HCT116 (cell line): ENCODE results near the gene CDAN1. TPM values are rescaled to one million over a fixed set of nuclear protein-coding genes. Genes with fewer than 3 reads are reported as not detected.

Experiments
- ATAC-seq: fragments of 200-7000 bp; cut with Tn5 transposase; 2 replicates; pipeline ENCODE4 v1.9.1; 2020; ENCODE audit warnings: mild to moderate bottlenecking, moderate library complexity
- BruUV-seq: library from RNA; stranded (reverse); fragments of 400-500 nt; replicated peaks from 2 replicates; lab custom pipeline; 2021; lab: Mats Ljungman, UMichigan
- CTCF ChIA-PET: fragments of 300-600 bp; sonication (Branson Sonifier 250); formaldehyde crosslinking; loops from one replicate; lab custom pipeline; 2021; ENCODE audit warnings: antibody characterized with exemption; lab: Charles Lee
- POLR2A ChIA-PET: fragments of 300-600, 350-600 bp; sonication (Branson Sonifier 250); formaldehyde crosslinking; loops from one replicate; lab custom pipeline; 2021; ENCODE audit warnings: antibody characterized with exemption; lab: Charles Lee
- RAD21 ChIA-PET, 2 experiments: fragments of 300-600 bp; sonication (Branson Sonifier 250); formaldehyde crosslinking; loops; one replicate each; lab custom pipeline; 2023; ENCODE audit warnings: low total read pairs in 2 of 2; ENCODE audit not compliant: uncharacterized antibody in 2 of 2, unreplicated experiment in 2 of 2, low non-redundant PET in 1 of 2; lab: Charles Lee
- DNase-seq: peaks from one replicate; pipeline ENCODE4 v3.0.0-alpha.2; 2010; ENCODE audit warnings: low read depth, low spot score
- H2AFZ ChIP-seq: fragments of 200-600 bp; shearing (Covaris generic), sonication (generic); 2 replicates; pipeline ENCODE4 v1.6.1; 2017; ENCODE audit warnings: low read depth, mixed run types, mixed read lengths, antibody characterized with exemption, low read length; ENCODE audit not compliant: poor library complexity, severe bottlenecking
- H3K27ac ChIP-seq: 2 replicates; pipeline ENCODE4 v1.5.1; 2012; ENCODE audit warnings: low read depth, low read length
- H3K27me3 ChIP-seq: fragments of 200-600 bp; sonication (generic); 2 replicates; pipeline ENCODE4 v1.6.1; 2016; ENCODE audit warnings: mixed run types, low read length, mixed read lengths; ENCODE audit not compliant: insufficient read depth
- H3K36me3 ChIP-seq, 2 experiments: fragments of 200-500 bp in 1 of 2; fragments of 200-600 bp in 1 of 2; sonication (Bioruptor generic) in 1 of 2; sonication (generic) in 1 of 2; 2 replicates each; pipeline versions ENCODE4 v1.5.1 to v1.6.1; 2014 to 2016; ENCODE audit warnings: low read length in 2 of 2, inconsistent platforms in 1 of 2, mixed read lengths in 1 of 2, mixed run types in 1 of 2; ENCODE audit not compliant: insufficient read depth in 2 of 2, control insufficient read depth in 1 of 2
- H3K4me1 ChIP-seq, 2 experiments: fragments of 200-600 bp in 1 of 2; sonication (generic) in 1 of 2; 2 replicates each; pipeline versions ENCODE4 v1.5.1 to v1.6.1; 2012 to 2017; ENCODE audit warnings: low read length in 2 of 2, inconsistent platforms in 1 of 2, mild to moderate bottlenecking in 1 of 2, mixed read lengths in 1 of 2, mixed run types in 1 of 2, moderate library complexity in 1 of 2; ENCODE audit not compliant: insufficient read depth in 2 of 2, control insufficient read depth in 1 of 2
- H3K4me2 ChIP-seq: fragments of 200-600 bp; sonication (generic); 2 replicates; pipeline ENCODE4 v1.6.1; 2017; ENCODE audit warnings: mixed run types, low read length, mixed read lengths
- H3K4me3 ChIP-seq, 2 experiments: fragments of 200-600 bp in 1 of 2; sonication (generic) in 1 of 2; replicated peaks in 1 of 2; 2 replicates each; pipeline ENCODE4 v1.5.1; 2011 to 2016; ENCODE audit warnings: low read length in 2 of 2, control low read depth in 1 of 2, low read depth in 1 of 2, mild to moderate bottlenecking in 1 of 2, mixed read lengths in 1 of 2, mixed run types in 1 of 2
- H3K79me2 ChIP-seq: fragments of 200-600 bp; sonication (generic); 2 replicates; pipeline ENCODE4 v1.6.1; 2017; ENCODE audit warnings: mild to moderate bottlenecking, mixed run types, low read length, moderate library complexity, mixed read lengths; ENCODE audit not compliant: insufficient read depth
- H3K9ac ChIP-seq: fragments of 200-600 bp; sonication (generic); 2 replicates; pipeline ENCODE4 v1.6.1; 2016; ENCODE audit warnings: low read length, mixed read lengths
- H3K9me2 ChIP-seq: fragments of 200-600 bp; sonication (generic), shearing (Covaris generic); 2 replicates; pipeline ENCODE4 v1.6.1; 2017; ENCODE audit warnings: mixed run types, mild to moderate bottlenecking, moderate library complexity; ENCODE audit not compliant: insufficient read depth
- H3K9me3 ChIP-seq, 2 experiments: fragments of 200-500 bp in 1 of 2; fragments of 200-600 bp in 1 of 2; sonication (Bioruptor generic) in 1 of 2; sonication (generic) in 1 of 2; 2 replicates each; pipeline ENCODE4 v1.6.1; 2014 to 2017; ENCODE audit warnings: low read length in 2 of 2, mixed read lengths in 2 of 2, inconsistent platforms in 1 of 2, low read depth in 1 of 2, mild to moderate bottlenecking in 1 of 2, mixed run types in 1 of 2, moderate library complexity in 1 of 2; ENCODE audit not compliant: control insufficient read depth in 1 of 2, insufficient read depth in 1 of 2
- H4K20me1 ChIP-seq: fragments of 200-600 bp; sonication (generic), shearing (Covaris generic); 2 replicates; pipeline ENCODE4 v1.6.1; 2017; ENCODE audit warnings: mixed run types, mild to moderate bottlenecking, moderate library complexity; ENCODE audit not compliant: insufficient read depth
- ATF3 ChIP-seq: IDR thresholded peaks from 2 replicates; pipeline ENCODE4 v1.6.1; 2012
- CBX3 ChIP-seq: IDR thresholded peaks from 2 replicates; pipeline ENCODE4 v1.6.1; 2012; ENCODE audit warnings: low read depth
- CEBPB ChIP-seq: IDR thresholded peaks from 2 replicates; pipeline ENCODE4 v1.6.1; 2012; ENCODE audit warnings: low read depth
- EGR1 ChIP-seq: IDR thresholded peaks from 2 replicates; pipeline ENCODE4 v1.6.1; 2012; ENCODE audit warnings: low read depth
- ELF1 ChIP-seq: IDR thresholded peaks from 2 replicates; pipeline ENCODE4 v1.6.1; 2012; ENCODE audit warnings: low read depth, borderline replicate concordance
- EZH2 ChIP-seq: fragments of 200-600 bp; sonication (generic); IDR thresholded peaks from 2 replicates; pipeline ENCODE4 v1.6.1; 2017; ENCODE audit warnings: antibody characterized with exemption, mixed run types
- EZH2phosphoT487 ChIP-seq: fragments of 200-600 bp; IDR thresholded peaks from 2 replicates; pipeline ENCODE4 v1.6.1; 2018; ENCODE audit warnings: antibody characterized with exemption, borderline replicate concordance
- JUND ChIP-seq: IDR thresholded peaks from 2 replicates; pipeline ENCODE4 v1.6.1; 2012
- POLR2A ChIP-seq: IDR thresholded peaks from 2 replicates; pipeline ENCODE4 v1.7.0; 2011; ENCODE audit warnings: borderline replicate concordance; ENCODE audit not compliant: insufficient read depth, insufficient read length; ENCODE audit errors: extremely low read depth
- POLR2AphosphoS5 ChIP-seq: IDR thresholded peaks from 2 replicates; pipeline ENCODE4 v1.6.1; 2011; ENCODE audit warnings: mild to moderate bottlenecking, low read depth, low read length, moderate library complexity
- RAD21 ChIP-seq: IDR thresholded peaks from 2 replicates; pipeline ENCODE4 v1.6.1; 2012; ENCODE audit warnings: low read depth, mild to moderate bottlenecking
- SIN3A ChIP-seq: IDR thresholded peaks from 2 replicates; pipeline ENCODE4 v1.6.1; 2012; ENCODE audit warnings: low read depth
- SP1 ChIP-seq: IDR thresholded peaks from 2 replicates; pipeline ENCODE4 v1.6.1; 2012; ENCODE audit warnings: low read depth
- SRF ChIP-seq: IDR thresholded peaks from 2 replicates; pipeline ENCODE4 v1.6.1; 2012; ENCODE audit warnings: low read depth
- TCF7L2 ChIP-seq: IDR thresholded peaks from 2 replicates; pipeline ENCODE4 v1.7.0; 2011; ENCODE audit warnings: borderline replicate concordance, inconsistent platforms; ENCODE audit not compliant: insufficient read depth, insufficient read length; ENCODE audit errors: extremely low read depth
- YY1 ChIP-seq: IDR thresholded peaks from 2 replicates; pipeline ENCODE4 v1.6.1; 2011; ENCODE audit warnings: low read length, low read depth, moderate library complexity, mild to moderate bottlenecking; ENCODE audit not compliant: insufficient replicate concordance; ENCODE audit errors: extremely low read depth
- ZFX ChIP-seq: fragments of 450-650 bp; IDR thresholded peaks from 2 replicates; pipeline ENCODE4 v1.6.1; 2017
- intact Hi-C: fragments of 100-400 bp; cut with micrococcal nuclease; formaldehyde crosslinking; loops from 2 replicates; pipeline ENCODE4 v1.10.0; 2022
- total RNA-seq: library from RNA; stranded (reverse); gene quantifications from one replicate; pipeline ENCODE4 v1.2.1, GENCODE V29; 2021; ENCODE audit not compliant: unreplicated experiment
- TF ChIP-seq, protein P1 (sequence below): IDR thresholded peaks from 2 replicates; pipeline ENCODE4 v1.6.1; 2012
- TF ChIP-seq, protein P2 (sequence below), 3 experiments: fragments of 200-600 bp in 1 of 3; sonication (generic) in 1 of 3; IDR thresholded peaks in 2 of 3; conservative IDR thresholded peaks in 1 of 3; 2 replicates each; pipeline ENCODE4 v1.5.1; 2012 to 2017; ENCODE audit warnings: low read depth in 2 of 3, low read length in 2 of 3, antibody characterized with exemption in 1 of 3, borderline replicate concordance in 1 of 3, control low read depth in 1 of 3, mild to moderate bottlenecking in 1 of 3, mixed read lengths in 1 of 3, mixed run types in 1 of 3, moderate library complexity in 1 of 3; ENCODE audit not compliant: insufficient read depth in 1 of 3

Gene CDAN1
- total RNA-seq, 1 experiment from 2014 or later: 22.4 TPM

GRCh38 chr15:42688301-42688700 is 48.6 kb downstream of the CDAN1 start:
- no peak overlapping the region for H3K9ac ChIP-seq
- no peak overlapping the region for H3K4me2 ChIP-seq
- H3K27ac ChIP-seq: no peak overlapping the region
- ATAC-seq (no peak), DNase-seq (no peak)
- POLR2A ChIA-PET: no interaction called here
- TF ChIP-seq POLR2AphosphoS5 (no peak), CBX3 (no peak), POLR2A (no peak), TCF7L2 (no peak), YY1 (no peak), SIN3A (no peak), SRF (no peak), EZH2phosphoT487 (no peak), ZFX (no peak), RAD21 (no peak), EGR1 (no peak), EZH2 (no peak), ATF3 (no peak), CEBPB (no peak), JUND (no peak), SP1 (no peak), ELF1 (no peak)
- TF ChIP-seq, protein P1, sequence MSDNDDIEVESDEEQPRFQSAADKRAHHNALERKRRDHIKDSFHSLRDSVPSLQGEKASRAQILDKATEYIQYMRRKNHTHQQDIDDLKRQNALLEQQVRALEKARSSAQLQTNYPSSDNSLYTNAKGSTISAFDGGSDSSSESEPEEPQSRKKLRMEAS: no peak
- TF ChIP-seq, protein P2, sequence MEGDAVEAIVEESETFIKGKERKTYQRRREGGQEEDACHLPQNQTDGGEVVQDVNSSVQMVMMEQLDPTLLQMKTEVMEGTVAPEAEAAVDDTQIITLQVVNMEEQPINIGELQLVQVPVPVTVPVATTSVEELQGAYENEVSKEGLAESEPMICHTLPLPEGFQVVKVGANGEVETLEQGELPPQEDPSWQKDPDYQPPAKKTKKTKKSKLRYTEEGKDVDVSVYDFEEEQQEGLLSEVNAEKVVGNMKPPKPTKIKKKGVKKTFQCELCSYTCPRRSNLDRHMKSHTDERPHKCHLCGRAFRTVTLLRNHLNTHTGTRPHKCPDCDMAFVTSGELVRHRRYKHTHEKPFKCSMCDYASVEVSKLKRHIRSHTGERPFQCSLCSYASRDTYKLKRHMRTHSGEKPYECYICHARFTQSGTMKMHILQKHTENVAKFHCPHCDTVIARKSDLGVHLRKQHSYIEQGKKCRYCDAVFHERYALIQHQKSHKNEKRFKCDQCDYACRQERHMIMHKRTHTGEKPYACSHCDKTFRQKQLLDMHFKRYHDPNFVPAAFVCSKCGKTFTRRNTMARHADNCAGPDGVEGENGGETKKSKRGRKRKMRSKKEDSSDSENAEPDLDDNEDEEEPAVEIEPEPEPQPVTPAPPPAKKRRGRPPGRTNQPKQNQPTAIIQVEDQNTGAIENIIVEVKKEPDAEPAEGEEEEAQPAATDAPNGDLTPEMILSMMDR (IDR thresholded peaks at IDR 0.05 in 2 of 3, conservative IDR thresholded peaks at IDR 0.05 in 1 of 3; ENCODE audit: borderline replicate concordance in 1 of 3, insufficient read depth in 1 of 3, low read depth in 2 of 3, low read length in 2 of 3): no peak
- no peaks in the 10 kb centered on the region for H3K79me2 ChIP-seq
- intact Hi-C loops: no loop called here
- no peaks in the 10 kb centered on the region for H4K20me1 ChIP-seq
- RAD21 ChIA-PET: no interaction called here
- no peak overlapping the region for H2AFZ ChIP-seq
- H3K9me2 ChIP-seq: no peaks in the 10 kb centered on the region
- no peaks in the 10 kb centered on the region for H3K4me1 ChIP-seq
- CTCF ChIA-PET: no interaction called here
- peaks cover 0 to 2% of the 10 kb centered on the region in 2 experiments; a peak in 1 of 4 replicates for H3K36me3 ChIP-seq
- H3K9me3 ChIP-seq: no peaks in the 10 kb centered on the region
- no peak overlapping the region for H3K4me3 ChIP-seq
- no TSS peak for BruUV-seq
- no peaks in the 10 kb centered on the region for H3K27me3 ChIP-seq
